ENCODE measurements around the gene MKNK2.

The MKNK2 gene

DNA sequence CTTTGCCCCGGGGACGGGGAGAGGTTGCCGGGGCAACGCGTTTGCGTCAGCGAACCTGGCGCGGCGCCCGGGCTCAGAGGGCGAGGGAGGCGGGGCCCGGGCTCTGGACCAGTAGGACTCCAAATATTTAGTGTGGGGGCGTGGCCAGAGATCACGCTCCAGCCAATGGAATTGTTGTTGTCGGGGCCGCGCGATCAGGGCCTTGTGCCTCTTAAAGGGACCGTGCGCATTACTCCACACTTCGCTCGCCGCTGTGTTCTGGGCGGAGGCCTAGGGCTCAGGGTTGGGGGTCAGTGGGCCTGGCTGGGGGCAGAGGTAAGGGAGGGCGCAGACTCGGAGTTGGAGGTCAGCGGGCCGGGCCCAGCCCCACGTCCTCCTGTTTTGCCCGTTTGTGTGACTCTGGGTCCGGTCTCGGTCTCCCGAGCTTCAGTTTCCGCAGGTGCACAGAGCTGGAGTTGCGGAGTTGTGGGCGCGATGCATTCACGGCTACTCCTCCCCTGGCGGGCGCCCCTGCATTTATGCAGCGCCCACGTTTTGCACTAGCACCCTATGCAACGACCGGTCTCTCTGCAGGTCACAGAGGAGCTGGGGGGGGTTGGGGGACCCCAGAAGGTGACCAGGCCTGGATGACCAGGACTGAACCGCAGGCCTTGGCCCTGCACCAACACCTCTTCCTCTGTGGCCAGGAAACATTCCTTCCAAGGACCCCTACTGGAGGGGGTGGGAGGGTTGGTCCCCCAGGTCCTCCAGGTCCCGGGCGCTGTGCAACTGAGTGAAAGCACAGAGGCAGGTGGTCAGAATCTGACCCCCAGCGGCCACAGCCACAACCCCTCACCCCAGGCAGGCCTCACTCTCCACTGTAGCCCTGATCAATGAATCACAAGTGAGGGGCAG, 10.7 kb upstream of the MKNK2 start:
- peak; percentile 98 to 100 (median 99) for DNase-seq
- intact Hi-C loops (cut with DNase I): loop anchor here (5.0 to 10.0 kb wide), 2 partner anchors 44 to 127 kb away; partner anchors contain the start of gene BTBD2

DNA sequence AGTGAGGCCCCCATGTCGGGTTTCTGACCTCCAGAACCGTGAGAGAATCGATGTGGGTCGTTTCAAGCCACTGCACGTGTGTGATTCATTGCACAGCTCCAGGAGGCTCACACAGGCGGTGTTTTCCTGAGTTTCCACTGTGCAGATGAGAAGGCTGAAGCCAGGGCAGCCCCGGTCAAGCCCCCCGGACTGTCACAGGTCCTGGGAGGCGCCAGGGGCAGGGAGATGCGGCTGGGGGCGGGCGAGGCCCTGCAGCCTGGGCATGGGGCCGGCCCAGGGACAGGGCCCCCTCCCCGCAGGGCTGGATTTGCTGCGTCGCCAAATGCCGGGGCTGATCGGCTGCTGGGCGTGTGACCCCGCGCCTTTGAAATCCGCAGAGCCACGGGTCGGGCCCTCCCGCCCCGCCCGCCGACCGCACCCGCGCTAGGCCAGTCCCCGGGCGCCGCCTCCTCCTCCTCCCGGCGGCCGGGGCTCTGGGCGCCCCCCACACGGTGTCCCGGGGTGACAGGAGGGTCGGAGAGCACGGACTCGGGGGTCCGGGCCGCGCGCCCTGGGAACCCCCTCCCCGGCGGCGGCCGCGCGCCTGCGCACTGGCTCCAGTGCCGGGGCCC, 9.9 kb upstream of the MKNK2 start:
- intact Hi-C loops (cut with DNase I): loop anchor here (5.0 to 10.0 kb wide), 2 partner anchors 44 to 126 kb away; partner anchors contain the start of gene BTBD2

DNA sequence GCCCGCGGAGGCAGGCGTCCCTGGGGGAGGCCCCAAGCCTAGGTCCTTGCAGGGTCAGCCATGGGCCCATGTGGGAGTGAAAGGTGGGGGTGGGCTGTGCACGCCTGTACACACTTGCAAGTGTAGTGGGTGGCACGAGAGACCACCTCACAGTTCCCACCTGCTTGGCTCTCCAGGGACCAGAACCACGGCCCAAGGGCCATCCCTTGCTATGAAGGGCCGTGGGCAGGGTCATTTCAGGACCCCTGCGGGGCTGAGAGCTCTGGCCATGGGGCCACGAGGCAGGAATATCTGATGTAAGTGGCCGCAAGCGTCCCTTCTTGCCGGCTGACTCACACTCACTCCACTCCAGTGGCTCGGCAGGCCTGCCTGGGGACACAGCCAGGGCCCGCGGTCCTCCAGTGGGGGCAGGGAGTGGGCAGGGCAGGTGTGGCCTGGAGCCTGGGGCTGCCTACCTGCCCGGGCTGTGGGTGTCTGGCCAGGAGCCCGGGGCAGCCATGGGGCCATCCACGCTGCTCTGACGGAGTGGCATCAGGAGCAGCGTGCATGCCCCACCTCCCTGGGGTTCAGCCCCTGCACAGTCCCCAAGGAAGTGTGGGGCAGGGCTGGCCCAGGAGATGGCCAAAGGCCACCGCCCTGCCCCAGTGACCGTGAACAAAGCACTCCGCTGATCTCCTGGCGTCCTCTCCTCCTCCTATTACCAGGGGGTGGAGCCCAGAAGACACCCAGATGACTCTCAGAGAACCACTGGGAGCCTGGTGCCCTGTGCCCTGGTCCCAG, 8.6 kb upstream of the MKNK2 start:
- intact Hi-C loops (cut with DNase I): loop anchor here (5.0 to 10.0 kb wide), 2 partner anchors 42 to 125 kb away; partner anchors contain the start of gene BTBD2
- DNase-seq: peak in 32 of 42 donors; percentile 12 to 81 (median 52)

More for the DNA sequence above, 9.9 kb upstream of the MKNK2 start:
- peak in 36 of 42 donors; percentile 37 to 84 (median 62) for DNase-seq

DNA sequence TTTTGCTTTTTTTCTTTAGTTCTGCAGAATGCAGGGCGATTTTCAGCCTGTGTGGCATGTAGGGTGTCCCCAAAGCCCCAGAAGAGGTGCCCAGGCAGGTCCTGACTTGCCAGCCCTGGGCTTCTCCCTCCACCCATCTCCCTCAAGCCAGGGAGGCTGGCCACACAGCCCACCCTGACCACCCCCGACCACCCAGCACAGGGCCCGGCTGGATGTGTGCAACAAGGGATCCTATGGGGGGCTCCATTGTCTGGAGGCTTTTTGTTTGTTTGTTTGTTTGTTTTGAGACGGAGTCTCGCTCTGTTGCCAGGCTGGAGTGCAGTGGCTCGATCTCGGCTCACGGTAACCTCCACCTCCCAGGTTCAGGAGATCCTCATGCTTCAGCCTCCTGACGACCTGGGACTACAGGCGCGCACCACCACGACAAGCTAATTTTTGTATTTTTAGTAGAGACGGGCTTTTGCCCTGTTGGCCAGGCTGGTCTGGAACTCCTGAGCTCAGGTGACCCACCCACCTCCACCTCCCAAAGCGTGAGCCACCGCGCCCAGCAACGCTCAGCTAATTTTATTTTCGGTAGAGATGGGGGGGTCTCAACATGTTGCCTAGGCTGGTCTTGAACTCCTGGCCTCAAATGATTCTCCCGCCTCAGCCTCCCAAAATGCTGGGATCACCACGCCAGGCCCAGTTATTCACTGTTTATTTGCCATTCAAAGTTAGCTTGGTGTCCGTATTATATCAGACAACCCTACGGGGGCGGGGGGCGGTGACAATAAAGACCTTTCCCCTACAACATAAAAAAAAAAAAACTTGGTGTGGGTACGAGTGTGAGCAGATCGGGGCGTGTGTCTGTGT, 7.8 kb upstream of the MKNK2 start:
- DNase-seq: no peak

DNA sequence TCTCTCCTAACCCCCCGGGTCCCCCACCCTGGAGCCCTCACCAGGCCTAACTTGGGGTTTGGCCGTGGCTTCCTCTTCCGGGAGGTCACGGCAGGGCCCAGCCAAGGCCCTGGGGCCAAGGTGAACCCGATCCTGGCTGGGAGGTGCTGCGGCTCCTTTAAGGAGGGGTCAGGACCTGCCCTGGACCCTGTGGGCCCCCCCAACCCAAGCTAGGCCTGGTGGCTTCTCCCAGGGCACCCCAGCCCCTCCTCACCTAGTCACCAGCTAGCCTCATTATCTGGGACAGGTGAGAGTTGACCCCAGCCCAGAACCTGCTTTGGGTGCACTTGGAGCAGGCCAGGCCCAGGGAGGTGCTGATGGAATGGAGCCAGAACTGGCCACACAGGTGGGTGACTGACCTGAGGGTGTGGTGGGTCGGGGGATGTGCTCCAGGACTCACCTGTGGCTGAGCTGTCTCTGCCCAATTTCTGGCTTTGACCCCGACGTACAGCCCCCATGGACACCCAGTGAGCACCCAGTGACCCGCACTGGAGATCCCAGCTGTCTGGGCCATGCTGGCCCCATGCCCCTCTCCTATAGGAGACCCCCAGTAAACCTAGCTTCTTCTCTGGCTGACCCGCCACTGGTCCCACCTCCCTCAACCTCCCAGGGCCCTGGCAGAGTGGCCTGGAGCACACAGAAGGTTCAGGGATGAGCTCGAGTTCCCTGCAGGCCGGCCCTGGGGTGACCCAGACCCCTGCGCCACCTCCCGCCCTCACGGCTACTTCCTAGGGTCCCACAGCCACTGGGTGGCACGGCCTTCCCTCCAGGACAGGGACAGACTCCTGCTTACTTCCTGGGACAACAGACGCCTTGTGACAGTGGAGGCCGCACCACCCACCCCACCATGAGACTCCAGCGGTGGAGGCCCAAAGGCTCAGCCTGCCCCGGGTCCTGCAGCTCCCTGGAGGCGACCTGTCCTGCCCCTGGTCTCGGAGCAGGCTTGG, 6.7 kb upstream of the MKNK2 start:
- DNase-seq: no peak

More for the DNA sequence above, 7.8 kb upstream of the MKNK2 start:
- intact Hi-C loops (cut with DNase I): no loop called here

DNA sequence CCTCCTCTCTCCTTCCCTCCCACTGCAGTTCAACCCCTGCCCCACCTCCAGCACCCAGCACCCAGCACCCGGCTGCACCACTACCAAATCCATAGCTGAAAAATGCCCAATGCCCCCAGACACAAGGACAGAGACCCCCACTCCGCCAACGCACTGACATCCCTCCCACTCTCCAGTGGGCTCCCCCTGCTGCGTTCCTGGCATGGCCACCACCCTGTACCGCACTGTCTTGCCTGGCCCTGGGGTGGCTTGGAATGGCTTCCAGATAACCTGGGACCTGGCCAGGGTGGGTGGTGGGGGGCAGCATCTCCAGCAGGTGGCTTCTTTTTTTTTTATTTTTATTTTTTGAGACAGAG, 5.8 kb upstream of the MKNK2 start:
- intact Hi-C loops (cut with DNase I): no loop called here
- no peak for DNase-seq

More for the DNA sequence above, 6.7 kb upstream of the MKNK2 start:
- intact Hi-C loops (cut with DNase I): no loop called here

DNA sequence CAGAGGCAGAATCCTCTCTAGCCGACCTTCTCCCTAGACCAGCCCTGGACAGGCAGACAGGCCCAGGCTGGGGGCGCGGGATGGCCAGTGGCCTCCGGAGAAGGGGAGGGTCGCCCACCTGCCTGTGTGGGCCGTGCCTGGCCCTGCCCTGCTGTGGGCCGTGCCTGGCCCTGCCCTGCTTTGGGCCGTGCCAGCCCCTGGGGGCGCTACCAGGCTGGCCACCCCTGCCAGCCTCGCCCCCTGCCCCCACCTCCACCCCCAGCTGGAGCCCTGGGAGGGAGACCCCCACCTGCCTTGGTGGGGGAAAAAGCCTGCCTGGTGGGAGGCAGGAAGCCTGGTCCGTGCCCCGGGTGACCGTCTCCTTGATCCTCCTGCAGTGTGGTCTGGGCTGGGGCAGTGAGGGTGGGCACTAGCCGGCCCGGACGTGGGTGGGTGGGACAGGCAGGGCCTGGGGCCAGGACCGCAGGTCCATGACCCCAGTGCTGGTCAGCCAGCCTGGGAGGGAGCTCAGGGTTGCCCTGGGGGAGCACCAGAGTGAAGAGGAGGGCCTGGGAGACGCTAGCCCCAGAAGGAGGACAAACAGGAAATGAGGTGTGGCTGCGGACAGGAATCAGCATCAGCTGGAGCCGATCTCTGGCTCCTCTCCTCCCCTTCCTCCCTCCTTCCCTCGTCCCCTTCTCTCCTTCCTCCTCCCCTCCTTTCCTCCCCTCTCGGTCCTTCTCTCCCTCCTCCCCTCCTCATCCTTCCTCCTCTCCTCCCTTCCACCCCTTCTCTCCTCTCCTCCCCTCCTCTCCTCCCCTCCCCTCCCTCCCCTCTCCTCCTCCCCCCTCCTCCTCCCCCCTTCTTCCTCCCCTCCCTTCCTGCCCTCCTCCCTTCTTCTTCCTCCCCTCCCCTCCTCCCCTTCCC, 5.1 kb upstream of the MKNK2 start:
- intact Hi-C loops (cut with DNase I): no loop called here
- DNase-seq: peak in 1 of 42 donors; percentile 27

DNA sequence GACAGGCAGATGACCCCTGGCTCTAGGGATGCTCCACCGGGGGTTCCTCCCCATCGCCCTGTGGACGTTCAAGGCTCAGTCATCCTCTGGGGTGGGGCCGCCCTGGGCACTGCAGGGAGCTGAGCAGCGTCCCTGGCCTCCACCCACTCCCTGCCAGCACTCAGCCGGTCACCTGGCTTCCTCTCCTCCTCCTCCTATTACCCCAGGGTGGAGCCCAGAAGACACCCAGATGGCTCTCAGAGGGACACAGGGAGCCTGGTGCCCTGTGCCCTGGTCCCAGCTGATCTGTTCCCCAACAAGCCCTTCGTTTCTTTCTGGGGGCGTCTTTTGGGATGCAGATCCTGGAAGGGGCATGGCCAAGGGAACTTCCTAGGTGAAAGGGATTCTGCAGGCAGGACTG, 3.7 kb upstream of the MKNK2 start:
- no peak for DNase-seq
- intact Hi-C loops (cut with DNase I): no loop called here

DNA sequence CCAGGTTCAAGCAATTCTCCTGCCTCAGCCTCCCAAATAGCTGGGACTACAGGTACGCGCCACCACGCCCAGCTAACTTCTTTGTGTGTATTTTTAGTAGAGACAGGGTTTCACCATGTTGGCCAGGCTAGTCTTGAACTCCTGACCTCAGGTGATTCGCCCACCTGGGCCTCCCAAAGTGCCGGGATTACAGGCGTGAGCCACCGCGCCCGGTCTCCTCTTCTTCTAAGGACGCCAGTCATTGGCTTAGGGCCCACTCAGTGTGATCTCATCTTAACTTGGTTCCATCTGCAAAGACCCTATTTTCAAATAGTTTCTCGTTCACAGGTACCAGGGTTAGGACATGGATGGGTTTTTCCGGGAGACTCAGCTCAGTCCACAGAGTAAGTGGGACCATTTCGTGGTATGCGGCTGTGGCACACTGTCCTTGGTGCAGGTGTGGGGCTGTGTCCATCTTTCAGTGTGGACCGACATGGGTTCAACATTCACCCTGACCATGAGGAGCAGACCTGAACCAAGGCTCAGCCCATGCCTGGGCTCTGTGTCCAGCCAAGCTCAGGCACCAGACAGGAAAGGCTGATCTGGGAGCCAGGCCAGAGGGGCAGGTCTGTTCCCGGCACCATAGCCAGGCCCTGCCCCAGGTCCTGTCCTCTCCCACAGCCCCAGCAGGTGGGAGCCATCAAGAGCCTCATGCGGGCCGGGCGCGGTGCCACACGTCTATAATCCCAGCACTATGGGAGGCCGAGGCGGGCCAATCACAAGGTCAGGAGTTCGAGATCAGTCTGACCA, 2.8 kb upstream of the MKNK2 start:
- intact Hi-C loops (cut with DNase I): no loop called here
- no peak for DNase-seq

DNA sequence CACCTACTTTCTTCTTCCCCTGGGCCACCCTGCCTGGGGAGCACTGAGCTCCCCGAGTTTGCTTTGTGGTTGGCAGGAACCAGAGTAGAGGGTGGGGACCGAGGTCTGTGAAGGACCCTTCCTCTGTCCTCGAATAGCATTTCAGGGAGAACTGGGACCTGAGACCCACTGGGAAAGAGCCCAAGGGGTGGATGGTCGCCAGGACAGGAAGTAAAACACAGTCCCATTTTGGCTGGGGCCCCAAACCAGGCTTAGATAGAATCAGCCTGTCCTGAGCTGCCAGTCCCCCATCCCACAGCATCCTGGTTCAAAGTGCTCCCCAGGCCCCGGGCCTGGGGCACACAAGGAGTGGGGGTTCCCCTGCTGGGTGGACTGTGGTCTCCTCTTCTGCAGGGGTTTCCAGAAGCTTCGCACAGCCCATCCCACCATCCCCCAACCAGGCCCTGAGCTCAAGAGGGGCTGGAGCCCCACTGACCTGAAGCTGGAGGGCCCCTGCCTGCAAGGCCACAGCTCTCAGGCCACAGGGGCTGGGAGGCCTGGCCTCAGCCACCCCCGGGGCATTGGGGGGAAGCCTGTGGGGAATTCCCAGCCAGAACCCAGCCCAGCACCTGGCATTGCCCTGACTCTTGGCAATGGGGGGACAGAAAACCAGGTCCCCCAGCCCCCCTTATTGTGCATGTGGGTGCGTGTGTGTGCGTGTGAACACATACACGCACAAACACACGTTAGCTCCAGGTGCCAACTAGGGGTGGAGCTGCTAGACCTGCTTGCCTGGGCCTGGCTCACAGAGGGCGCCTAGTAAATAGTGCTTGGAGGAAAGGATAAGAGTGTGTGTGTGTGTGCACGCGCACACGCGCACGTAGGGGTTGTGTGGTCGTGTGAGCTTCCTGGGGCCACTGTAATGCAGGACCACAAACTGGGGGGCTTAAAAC, 995 bp upstream of the MKNK2 start:
- peak in 1 of 42 donors; percentile 24 for DNase-seq
- intact Hi-C loops (cut with DNase I): no loop called here

DNA sequence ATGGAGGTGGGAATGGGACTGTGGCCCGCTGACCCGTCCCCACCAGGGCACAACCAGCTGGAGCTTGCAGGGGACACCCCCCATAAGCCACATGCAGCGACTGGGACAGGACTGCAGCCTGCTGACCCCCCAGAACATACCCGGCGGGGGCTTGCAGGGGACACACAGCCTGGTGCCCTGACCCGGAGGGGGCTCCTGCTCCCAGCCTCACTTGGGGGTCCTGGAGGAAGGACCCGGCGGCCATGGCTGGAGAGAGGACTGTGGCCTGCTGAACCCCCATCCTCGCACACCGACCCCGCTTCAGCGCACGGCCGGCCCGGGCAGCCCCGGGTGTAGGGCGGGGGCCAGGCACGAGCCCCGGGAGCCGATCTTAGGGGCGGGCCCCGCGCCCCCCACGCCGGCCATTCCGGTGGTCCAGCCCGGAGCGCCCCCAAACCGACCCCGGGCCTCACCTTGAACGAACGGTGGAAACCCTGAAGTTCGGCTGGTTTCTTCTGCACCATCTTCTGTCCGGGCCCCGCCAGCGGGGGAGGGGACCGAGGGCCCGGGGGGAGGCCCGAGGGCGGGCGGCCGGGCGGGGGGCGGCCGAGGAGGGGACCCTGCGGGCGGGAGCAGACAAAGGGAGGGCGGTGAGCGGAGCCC, 574 bp downstream of the MKNK2 start:
- intact Hi-C loops (cut with DNase I): no loop called here
- peak in 3 of 42 donors; percentile 14 to 54 (median 42) for DNase-seq

DNA sequence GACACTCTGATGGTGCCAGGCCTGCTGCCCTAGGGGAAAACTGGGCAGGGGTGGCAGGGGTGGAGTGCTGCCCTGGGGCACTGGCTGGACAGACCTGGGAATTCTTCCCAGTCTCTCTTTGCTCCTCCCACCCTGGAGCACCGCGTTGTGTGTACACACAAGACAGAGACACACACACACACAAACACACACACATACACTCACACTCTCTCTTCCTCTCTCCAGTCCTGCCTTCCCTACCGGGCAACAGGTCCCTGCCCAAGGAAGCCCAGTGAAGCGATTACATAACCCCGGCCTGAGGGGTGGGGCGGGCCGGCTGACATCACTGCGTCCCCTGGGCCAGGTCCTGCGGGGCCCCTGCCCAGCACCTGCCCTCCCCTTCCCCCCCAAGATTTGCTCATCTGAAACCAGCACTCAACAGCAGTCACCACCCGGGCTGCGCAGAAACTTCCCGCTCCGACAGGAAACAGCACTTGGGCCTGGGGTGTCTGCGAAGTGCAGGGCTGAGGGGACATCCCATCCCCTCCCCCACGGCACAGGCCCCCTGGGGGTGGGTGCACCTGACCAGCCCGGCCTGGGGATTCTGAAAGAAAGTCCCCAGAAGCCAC, 1.2 kb downstream of the MKNK2 start:
- intact Hi-C loops (cut with DNase I): no loop called here
- peak; percentile 39 to 88 (median 68) for DNase-seq

DNA sequence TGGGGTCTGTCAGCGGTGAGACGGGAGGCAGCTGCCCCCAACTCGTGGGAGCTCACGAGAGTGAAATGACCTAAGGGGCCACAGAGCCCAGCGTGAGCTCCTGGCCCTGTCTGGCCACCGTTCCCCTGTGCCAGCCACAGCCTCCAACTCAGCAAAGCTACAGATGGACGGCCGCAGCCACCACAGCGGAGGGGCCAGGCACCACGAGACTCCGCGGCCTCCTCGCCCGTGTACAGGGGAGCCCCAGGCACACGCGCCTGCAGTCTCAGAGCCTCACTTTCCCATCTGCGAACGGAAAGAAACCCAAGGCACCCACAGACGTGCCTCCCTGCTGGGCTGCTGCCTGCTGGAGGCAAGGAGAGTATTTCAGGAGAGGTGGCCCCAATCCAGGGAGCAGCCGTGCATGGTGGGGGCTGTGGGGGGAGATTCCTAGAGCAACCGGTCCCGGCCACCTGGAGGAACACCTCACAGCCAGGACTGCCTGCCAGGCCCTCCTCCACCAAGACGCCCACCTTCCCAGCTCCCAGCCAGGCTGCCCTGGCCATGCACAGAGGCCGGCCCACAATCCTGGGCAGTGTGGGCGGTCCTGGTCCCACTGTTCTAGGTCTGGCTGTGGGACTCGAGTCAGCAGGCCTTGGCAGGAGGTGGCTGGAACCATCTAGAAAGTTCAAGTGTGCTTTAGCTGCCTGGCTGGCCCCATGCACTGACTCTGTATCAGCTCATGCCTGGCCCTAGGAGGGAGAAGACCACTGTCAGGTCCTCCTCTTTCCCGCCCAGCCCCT, 1.9 kb downstream of the MKNK2 start:
- intact Hi-C loops (cut with DNase I): no loop called here
- DNase-seq: peak in 12 of 42 donors; percentile 25 to 74 (median 43)
